Lower leg skin (tissue), 4 donors: Measurements from ENCODE around the gene MEGF8. TPM values are rescaled to one million over a fixed set of nuclear protein-coding genes. Genes with fewer than 3 reads are reported as not detected.

Source experiments
- DNase-seq, 2 donors: peaks; one replicate each; pipeline ENCODE4 v3.0.0-alpha.2; 2019; ENCODE audit warnings: low spot score in 2 of 2
- H3K4me3 ChIP-seq: fragments of 200-600 bp; sonication (generic); 2 replicates; pipeline ENCODE4 v1.5.1; 2017; ENCODE audit warnings: mild to moderate bottlenecking, low read depth; ENCODE audit not compliant: poor library complexity, severe bottlenecking
- POLR2A ChIP-seq, 2 donors: fragments of 450-650 bp; IDR thresholded peaks; one replicate each; pipeline ENCODE4 v1.6.1; 2016 to 2017; ENCODE audit warnings: antibody characterized with exemption in 2 of 2, mild to moderate bottlenecking in 1 of 2, moderate library complexity in 1 of 2
- WGBS, 2 donors: methylation state at CpG; one replicate each; pipeline ENCODE4 v1.1.5; 2018; 5-methylcytosine and 5-hydroxymethylcytosine counted together
- intact Hi-C: fragments of 100-400 bp; cut with DNase I; formaldehyde crosslinking; loops from one replicate; pipeline ENCODE4 v1.15.0; 2023; ENCODE audit warnings: low total_unique reads
- total RNA-seq, 4 donors: library from RNA; depleted of rRNA; stranded (reverse); fragments of >200 nt; gene quantifications; one replicate each; pipeline ENCODE4 v1.1.0, GENCODE V29; 2016
- TF ChIP-seq, protein P1 (sequence below), 3 donors: fragments of 450-650 bp; IDR thresholded peaks; one replicate each; pipeline ENCODE4 v1.5.1; 2016; ENCODE audit warnings: antibody characterized with exemption in 3 of 3, mild to moderate bottlenecking in 3 of 3, moderate library complexity in 2 of 3

Gene MEGF8
- total RNA-seq, 4 donors from 2014 or later: 6.1 to 14.1 (median 12.0) TPM

GRCh38 chr19:42288881-42289555, 36.4 kb upstream of the MEGF8 start:
- DNase-seq: no peak
- H3K4me3 ChIP-seq: no peak overlapping the region
- 90 to 92% methylated on average over 22 of the region's 22 CpGs for WGBS, 2 donors
- intact Hi-C loops: no loop called here
- TF ChIP-seq POLR2A (IDR thresholded peaks at IDR 0.05): no peak
- TF ChIP-seq, protein P1, sequence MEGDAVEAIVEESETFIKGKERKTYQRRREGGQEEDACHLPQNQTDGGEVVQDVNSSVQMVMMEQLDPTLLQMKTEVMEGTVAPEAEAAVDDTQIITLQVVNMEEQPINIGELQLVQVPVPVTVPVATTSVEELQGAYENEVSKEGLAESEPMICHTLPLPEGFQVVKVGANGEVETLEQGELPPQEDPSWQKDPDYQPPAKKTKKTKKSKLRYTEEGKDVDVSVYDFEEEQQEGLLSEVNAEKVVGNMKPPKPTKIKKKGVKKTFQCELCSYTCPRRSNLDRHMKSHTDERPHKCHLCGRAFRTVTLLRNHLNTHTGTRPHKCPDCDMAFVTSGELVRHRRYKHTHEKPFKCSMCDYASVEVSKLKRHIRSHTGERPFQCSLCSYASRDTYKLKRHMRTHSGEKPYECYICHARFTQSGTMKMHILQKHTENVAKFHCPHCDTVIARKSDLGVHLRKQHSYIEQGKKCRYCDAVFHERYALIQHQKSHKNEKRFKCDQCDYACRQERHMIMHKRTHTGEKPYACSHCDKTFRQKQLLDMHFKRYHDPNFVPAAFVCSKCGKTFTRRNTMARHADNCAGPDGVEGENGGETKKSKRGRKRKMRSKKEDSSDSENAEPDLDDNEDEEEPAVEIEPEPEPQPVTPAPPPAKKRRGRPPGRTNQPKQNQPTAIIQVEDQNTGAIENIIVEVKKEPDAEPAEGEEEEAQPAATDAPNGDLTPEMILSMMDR (IDR thresholded peaks at IDR 0.05): no peak

DNA sequence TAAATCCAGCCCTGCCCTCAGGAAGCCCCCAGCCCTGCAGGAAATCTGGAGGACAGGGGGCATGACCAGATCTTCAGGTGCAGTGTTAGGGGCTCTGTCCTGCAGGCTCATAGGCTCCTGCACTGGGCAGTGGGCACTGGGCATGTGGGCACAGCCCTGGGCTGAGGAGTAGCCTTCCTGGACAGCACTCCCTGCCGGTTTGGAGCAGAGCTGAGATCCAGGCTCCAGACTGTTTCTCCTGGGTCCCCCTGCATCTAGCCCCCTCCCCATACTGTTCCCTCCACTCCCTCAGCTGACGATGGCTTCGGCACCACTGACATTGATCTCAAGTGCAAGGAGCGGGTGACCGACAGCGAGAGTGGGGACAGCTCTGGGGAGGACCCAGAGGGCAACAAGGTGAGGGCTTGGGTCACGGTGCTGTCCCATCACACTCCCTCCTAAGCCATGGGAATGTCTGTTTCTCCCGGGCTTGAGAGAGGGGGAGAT, 35.8 kb upstream of the MEGF8 start:
- WGBS, 2 donors: 88 to 89% methylated on average over 6 to 8 of the region's 8 CpGs
- TF ChIP-seq, protein P1 (IDR thresholded peaks at IDR 0.05): no peak
- TF ChIP-seq POLR2A (IDR thresholded peaks at IDR 0.05): no peak
- H3K4me3 ChIP-seq: no peak overlapping the region
- no peak for DNase-seq
- intact Hi-C loops: loop anchor here (10.0 kb wide), 1 partner anchor 45 kb away; the partner anchor contains the start of gene GSK3A

GRCh38 chr19:42290136-42290522, 35.3 kb upstream of the MEGF8 start:
- intact Hi-C loops: loop anchor here (10.0 kb wide), 1 partner anchor 45 kb away; the partner anchor contains the start of gene GSK3A
- no peak overlapping the region for H3K4me3 ChIP-seq
- DNase-seq: no peak
- TF ChIP-seq POLR2A (IDR thresholded peaks at IDR 0.05): no peak
- TF ChIP-seq, protein P1 (IDR thresholded peaks at IDR 0.05): no peak
- WGBS, 2 donors: 84 to 85% methylated on average over 13 of the region's 13 CpGs

DNA sequence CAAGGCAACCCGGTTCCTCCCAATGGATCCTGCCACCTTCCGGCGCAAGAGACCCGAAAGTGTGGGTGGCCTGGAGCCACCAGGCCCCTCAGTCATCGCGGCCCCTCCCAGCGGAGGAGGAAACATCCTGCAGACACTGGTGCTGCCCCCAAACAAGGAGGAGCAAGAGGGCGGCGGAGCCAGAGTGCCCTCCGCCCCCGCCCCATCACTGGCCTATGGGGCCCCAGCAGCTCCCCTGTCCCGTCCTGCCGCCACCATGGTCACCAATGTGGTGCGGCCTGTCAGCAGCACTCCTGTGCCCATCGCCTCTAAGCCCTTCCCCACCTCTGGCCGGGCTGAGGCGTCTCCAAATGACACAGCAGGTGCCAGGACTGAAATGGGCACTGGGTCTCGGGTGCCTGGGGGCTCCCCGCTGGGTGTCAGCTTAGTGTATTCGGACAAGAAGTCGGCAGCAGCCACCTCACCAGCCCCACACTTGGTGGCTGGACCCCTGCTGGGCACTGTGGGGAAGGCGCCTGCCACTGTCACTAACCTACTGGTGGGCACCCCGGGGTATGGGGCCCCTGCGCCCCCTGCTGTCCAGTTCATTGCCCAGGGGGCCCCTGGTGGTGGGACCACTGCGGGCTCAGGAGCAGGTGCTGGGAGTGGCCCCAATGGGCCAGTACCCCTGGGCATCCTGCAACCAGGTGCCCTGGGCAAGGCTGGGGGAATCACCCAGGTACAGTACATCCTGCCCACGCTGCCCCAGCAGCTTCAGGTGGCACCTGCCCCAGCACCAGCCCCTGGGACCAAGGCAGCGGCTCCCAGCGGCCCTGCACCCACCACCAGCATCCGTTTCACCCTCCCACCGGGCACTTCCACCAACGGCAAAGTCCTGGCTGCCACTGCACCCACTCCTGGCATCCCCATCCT, 34.7 kb upstream of the MEGF8 start:
- no peak overlapping the region for H3K4me3 ChIP-seq
- intact Hi-C loops: loop anchor here (10.0 kb wide), 1 partner anchor 46 kb away; the partner anchor contains the start of gene GSK3A
- no peak for DNase-seq
- 83 to 93% methylated on average over 18 to 22 of the region's 31 CpGs for WGBS, 2 donors
- TF ChIP-seq POLR2A (IDR thresholded peaks at IDR 0.05): no peak
- TF ChIP-seq, protein P1 (IDR thresholded peaks at IDR 0.05): no peak

- no peak overlapping the region for H3K4me3 ChIP-seq
- intact Hi-C loops: loop anchor here (10.0 kb wide), 1 partner anchor 47 kb away; the partner anchor contains the start of gene GSK3A
- TF ChIP-seq POLR2A (IDR thresholded peaks at IDR 0.05): no peak
- TF ChIP-seq, protein P1 (IDR thresholded peaks at IDR 0.05): no peak
- 56 to 60% methylated on average over 9 of the region's 9 CpGs for WGBS, 2 donors
- DNase-seq: no peak
Measured at GRCh38 chr19:42291435-42291810, 34.0 kb upstream of the MEGF8 start.
